OCI-LY1 (cell line): ENCODE measurements around the gene PARD3.

ENCODE experiments used
- H2AFZ ChIP-seq: fragments of 200-600 bp; sonication (generic), shearing (Covaris generic); 2 replicates; pipeline ENCODE4 v1.6.0; 2014; ENCODE audit warnings: antibody characterized with exemption, mild to moderate bottlenecking, low read length
- H3F3A ChIP-seq: fragments of 200-600 bp; sonication (generic), shearing (Covaris generic); 2 replicates; pipeline ENCODE4 v1.6.0; 2014; ENCODE audit warnings: mild to moderate bottlenecking, antibody characterized with exemption, low read length, moderate library complexity; ENCODE audit not compliant: insufficient read depth
- H3K27ac ChIP-seq: fragments of 200-600 bp; sonication (generic); 2 replicates; pipeline ENCODE4 v1.5.1; 2014; ENCODE audit warnings: low read length, mixed run types, mild to moderate bottlenecking, low read depth; ENCODE audit not compliant: poor library complexity, severe bottlenecking
- H3K27me3 ChIP-seq: fragments of 200-600 bp; sonication (generic); 2 replicates; pipeline ENCODE4 v1.6.0; 2014; ENCODE audit warnings: antibody characterized with exemption, mild to moderate bottlenecking, low read length, moderate library complexity; ENCODE audit not compliant: insufficient read depth
- H3K36me3 ChIP-seq: fragments of 200-600 bp; sonication (generic); 2 replicates; pipeline ENCODE4 v1.6.1; 2014; ENCODE audit warnings: mild to moderate bottlenecking, antibody characterized with exemption, low read length, moderate library complexity, mixed read lengths; ENCODE audit not compliant: insufficient read depth
- H3K4me1 ChIP-seq: fragments of 200-600 bp; sonication (generic); 2 replicates; pipeline ENCODE4 v1.5.1; 2014; ENCODE audit warnings: mild to moderate bottlenecking, low read length, moderate library complexity; ENCODE audit not compliant: insufficient read depth, severe bottlenecking
- H3K4me2 ChIP-seq: fragments of 200-600 bp; sonication (generic), shearing (Covaris generic); 2 replicates; pipeline ENCODE4 v1.6.1; 2014; ENCODE audit warnings: low read length
- H3K4me3 ChIP-seq: fragments of 200-600 bp; sonication (generic); 2 replicates; pipeline ENCODE4 v1.5.1; 2014; ENCODE audit warnings: low read length, low read depth, mild to moderate bottlenecking, mixed read lengths; ENCODE audit not compliant: poor library complexity, severe bottlenecking
- H3K79me2 ChIP-seq: fragments of 200-600 bp; shearing (Covaris generic); 2 replicates; pipeline ENCODE4 v1.6.1; 2016; ENCODE audit warnings: mixed run types, low read length, mixed read lengths; ENCODE audit not compliant: insufficient read depth
- H3K9ac ChIP-seq: fragments of 200-600 bp; sonication (generic), shearing (Covaris generic); 2 replicates; pipeline ENCODE4 v1.6.1; 2014; ENCODE audit warnings: mild to moderate bottlenecking, low read length, mixed read lengths
- H3K9me2 ChIP-seq: fragments of 200-600 bp; sonication (generic), shearing (Covaris generic); 2 replicates; pipeline ENCODE4 v1.6.1; 2014; ENCODE audit warnings: low read depth, mild to moderate bottlenecking, low read length, mixed read lengths
- H3K9me3 ChIP-seq: fragments of 200-600 bp; shearing (Covaris generic); 2 replicates; pipeline ENCODE4 v1.6.1; 2014; ENCODE audit warnings: low read length, mixed read lengths
- H4K20me1 ChIP-seq: fragments of 200-600 bp; sonication (generic), shearing (Covaris generic); 2 replicates; pipeline ENCODE4 v1.6.0; 2016; ENCODE audit warnings: mild to moderate bottlenecking, low read length; ENCODE audit not compliant: insufficient read depth
- EZH2 ChIP-seq: fragments of 200-600 bp; sonication (generic), shearing (Covaris generic); IDR thresholded peaks from 2 replicates; pipeline ENCODE4 v1.8.0; 2017; ENCODE audit warnings: borderline replicate concordance, mixed run types, mild to moderate bottlenecking, antibody characterized with exemption, low read length, moderate library complexity, mixed read lengths
- TF ChIP-seq, protein P1 (sequence below): fragments of 200-600 bp; sonication (generic), shearing (Covaris generic); IDR thresholded peaks from 2 replicates; pipeline ENCODE4 v1.5.1; 2017; ENCODE audit warnings: mild to moderate bottlenecking, antibody characterized with exemption, low read length, moderate library complexity, mixed read lengths

Gene PARD3

DNA sequence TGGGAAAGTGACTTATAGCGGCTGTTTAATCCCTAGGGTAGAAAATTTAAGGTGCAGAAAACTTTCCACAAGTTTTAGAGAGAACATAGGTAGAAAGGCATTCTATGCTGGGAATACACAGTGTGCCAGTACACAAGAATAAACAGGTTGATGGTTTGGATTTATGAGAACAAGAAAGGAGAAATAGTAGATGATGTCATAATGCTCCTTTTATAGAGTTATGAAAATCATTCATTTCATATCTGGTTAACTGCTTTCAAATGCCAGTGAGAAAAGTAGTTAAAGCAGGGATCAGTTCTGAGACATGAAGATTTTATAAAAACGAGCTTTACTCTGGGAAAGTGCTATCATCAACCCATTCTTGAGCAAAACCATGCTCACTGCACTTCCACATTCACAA is 311.4 kb downstream of the PARD3 start:
- H3K27ac ChIP-seq = no peak overlapping the region

DNA sequence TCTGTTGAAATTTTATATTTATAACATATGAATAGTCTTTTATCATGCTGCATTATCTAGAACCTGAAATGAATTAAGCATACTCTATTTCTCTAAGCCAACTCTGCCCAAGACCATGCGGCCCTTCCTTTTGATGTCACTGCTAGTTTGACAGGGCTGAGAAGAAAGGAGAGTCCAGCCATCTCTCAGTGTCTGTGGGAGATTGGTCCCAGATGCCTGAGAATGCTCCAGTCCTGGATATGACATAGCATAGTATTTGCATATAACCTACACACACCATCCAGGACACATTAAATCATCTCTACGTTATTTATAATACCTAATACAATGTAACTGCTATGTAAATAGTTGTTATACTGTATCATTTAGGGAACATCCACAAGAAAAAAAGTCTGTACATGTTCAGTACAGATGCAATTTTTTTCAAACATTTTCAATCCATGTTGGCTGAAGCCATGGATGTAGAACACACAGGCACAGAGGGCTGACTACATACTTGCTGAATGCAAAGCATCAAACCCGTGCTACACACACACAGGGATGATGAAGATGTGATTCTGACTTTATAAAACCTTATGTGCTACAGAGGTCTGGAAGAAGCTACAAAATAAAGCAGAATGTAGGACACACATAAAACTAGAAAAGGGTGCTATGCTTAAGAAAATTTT is 315.4 kb downstream of the PARD3 start:
- no peak overlapping the region for H3K4me3 ChIP-seq
- TF ChIP-seq, protein P1, sequence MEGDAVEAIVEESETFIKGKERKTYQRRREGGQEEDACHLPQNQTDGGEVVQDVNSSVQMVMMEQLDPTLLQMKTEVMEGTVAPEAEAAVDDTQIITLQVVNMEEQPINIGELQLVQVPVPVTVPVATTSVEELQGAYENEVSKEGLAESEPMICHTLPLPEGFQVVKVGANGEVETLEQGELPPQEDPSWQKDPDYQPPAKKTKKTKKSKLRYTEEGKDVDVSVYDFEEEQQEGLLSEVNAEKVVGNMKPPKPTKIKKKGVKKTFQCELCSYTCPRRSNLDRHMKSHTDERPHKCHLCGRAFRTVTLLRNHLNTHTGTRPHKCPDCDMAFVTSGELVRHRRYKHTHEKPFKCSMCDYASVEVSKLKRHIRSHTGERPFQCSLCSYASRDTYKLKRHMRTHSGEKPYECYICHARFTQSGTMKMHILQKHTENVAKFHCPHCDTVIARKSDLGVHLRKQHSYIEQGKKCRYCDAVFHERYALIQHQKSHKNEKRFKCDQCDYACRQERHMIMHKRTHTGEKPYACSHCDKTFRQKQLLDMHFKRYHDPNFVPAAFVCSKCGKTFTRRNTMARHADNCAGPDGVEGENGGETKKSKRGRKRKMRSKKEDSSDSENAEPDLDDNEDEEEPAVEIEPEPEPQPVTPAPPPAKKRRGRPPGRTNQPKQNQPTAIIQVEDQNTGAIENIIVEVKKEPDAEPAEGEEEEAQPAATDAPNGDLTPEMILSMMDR = no peak
- TF ChIP-seq EZH2 = no peak
- H4K20me1 ChIP-seq = no peaks in the 10 kb centered on the region
- no peaks in the 10 kb centered on the region for H3K36me3 ChIP-seq
- no peak overlapping the region for H3K27ac ChIP-seq
- no peak overlapping the region for H3K9ac ChIP-seq
- H3K4me2 ChIP-seq = no peak overlapping the region
- no peaks in the 10 kb centered on the region for H3K79me2 ChIP-seq
- H3K4me1 ChIP-seq = no peaks in the 10 kb centered on the region
- H3F3A ChIP-seq = no peaks in the 10 kb centered on the region
- no peaks in the 10 kb centered on the region for H3K9me3 ChIP-seq
- no peaks in the 10 kb centered on the region for H3K9me2 ChIP-seq
- no peaks in the 10 kb centered on the region for H3K27me3 ChIP-seq
- H2AFZ ChIP-seq = no peak overlapping the region

More for the DNA sequence above, 311.4 kb downstream of the PARD3 start:
- H3K4me3 ChIP-seq = no peak overlapping the region
- no peaks in the 10 kb centered on the region for H3K9me3 ChIP-seq
- no peak for TF ChIP-seq EZH2
- TF ChIP-seq, protein P1 = no peak
- no peaks in the 10 kb centered on the region for H3K4me1 ChIP-seq
- H3K79me2 ChIP-seq = no peaks in the 10 kb centered on the region
- H3K9ac ChIP-seq = no peak overlapping the region
- no peaks in the 10 kb centered on the region for H3K9me2 ChIP-seq
- H3F3A ChIP-seq = no peaks in the 10 kb centered on the region
- H2AFZ ChIP-seq = no peak overlapping the region
- H3K36me3 ChIP-seq = no peaks in the 10 kb centered on the region
- H3K27me3 ChIP-seq = no peaks in the 10 kb centered on the region
- H4K20me1 ChIP-seq = no peaks in the 10 kb centered on the region
- H3K4me2 ChIP-seq = no peak overlapping the region

DNA sequence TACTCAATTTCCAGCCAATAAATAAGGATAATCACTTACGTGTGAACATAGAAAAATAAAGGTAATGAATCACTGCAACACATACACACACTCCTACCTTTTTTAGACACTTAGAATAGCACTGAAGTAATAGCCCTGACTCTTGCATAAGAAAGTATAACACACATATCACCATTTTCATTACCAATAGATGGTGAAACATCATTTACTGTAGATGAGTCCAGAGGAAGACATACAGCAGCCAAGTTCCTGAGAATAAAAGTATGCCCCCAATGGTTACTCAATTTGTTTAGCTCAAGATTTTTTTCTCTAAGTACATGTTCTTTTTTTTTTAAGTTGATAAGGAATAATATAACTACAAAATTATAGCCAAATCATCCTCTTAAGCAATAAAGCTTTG is 316.3 kb downstream of the PARD3 start:
- no peaks in the 10 kb centered on the region for H3K4me1 ChIP-seq
- H3K27ac ChIP-seq = no peak overlapping the region
- H3K4me3 ChIP-seq = no peak overlapping the region
- no peak overlapping the region for H3K9ac ChIP-seq
- TF ChIP-seq, protein P1 = no peak
- no peak for TF ChIP-seq EZH2
- no peak overlapping the region for H3K4me2 ChIP-seq
- H3K36me3 ChIP-seq = no peaks in the 10 kb centered on the region
- H3F3A ChIP-seq = no peaks in the 10 kb centered on the region
- no peak overlapping the region for H2AFZ ChIP-seq
- no peaks in the 10 kb centered on the region for H3K79me2 ChIP-seq
- no peaks in the 10 kb centered on the region for H3K9me2 ChIP-seq
- no peaks in the 10 kb centered on the region for H4K20me1 ChIP-seq
- no peaks in the 10 kb centered on the region for H3K27me3 ChIP-seq
- no peaks in the 10 kb centered on the region for H3K9me3 ChIP-seq
